GM18907 (cell line): ENCODE measurements around the gene TARBP1.
"Not testable (repeated sequence)": the region's sequence is repeated elsewhere in the genome, so short reads cannot be mapped to it uniquely, and the experiment has no call there.

ENCODE experiments used
- ATAC-seq: cut with Tn5 transposase; IDR thresholded peaks from one replicate; pipeline ENCODE4 v1.9.1; 2021; ENCODE audit warnings: mild to moderate bottlenecking, moderate library complexity; ENCODE audit not compliant: unreplicated experiment

Gene TARBP1

DNA sequence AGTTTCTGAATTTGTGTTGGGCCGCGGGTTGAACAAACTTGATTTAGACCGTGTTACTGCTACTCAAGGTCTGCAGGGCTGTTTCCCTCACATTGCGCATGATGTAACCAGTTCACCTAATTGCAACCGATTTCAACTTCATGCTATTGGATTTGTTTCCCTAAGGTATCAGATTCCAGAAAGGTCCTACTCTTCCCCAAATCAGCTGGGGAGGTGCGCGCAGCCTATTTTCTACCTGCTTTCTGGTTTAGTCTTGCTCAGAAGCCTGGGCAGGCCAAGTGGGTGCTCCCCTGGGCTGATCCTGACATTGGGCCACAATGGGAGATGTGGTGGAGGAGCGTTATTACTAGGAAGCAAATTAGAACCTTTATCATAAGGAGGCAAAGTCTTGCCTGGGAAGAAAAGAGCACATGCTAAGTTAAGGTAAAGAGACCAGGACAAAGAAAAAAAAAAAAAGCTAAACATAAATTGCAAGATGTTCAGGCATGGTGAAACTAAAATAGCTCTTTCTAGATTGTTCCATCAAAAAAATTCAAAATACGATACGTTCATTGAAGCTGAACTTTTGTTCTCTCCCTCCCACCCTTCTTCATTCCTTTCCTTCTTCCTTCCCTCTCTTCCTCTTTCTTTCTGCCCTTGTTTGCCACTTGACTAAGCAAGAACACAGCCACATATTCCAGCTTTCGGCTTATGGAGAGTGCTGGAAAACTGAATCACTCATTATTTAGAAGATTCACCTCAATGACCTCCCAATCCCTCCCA lies 28.8 kb upstream of the TARBP1 start:
- ATAC-seq, result no peak

DNA sequence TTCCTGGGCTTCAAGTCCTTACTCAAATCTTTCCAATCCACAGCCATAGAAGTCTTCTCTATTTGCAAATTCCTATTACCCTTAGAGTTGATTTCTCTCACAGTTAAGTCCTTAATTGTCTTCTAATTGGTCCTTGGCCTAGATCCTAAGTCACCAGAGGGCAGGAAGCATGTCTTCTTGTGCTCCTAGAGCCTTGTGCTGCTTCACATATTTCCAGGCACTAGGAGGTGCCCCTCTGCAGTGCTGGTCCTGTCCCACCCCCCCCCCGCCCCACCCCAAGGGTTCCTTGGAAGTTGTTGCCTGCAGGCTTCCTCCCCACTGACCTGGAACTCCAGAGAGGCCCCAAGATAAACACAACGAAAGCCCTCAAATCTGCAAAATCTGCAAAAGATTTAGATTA lies 28.1 kb upstream of the TARBP1 start:
- ATAC-seq, result no peak

DNA sequence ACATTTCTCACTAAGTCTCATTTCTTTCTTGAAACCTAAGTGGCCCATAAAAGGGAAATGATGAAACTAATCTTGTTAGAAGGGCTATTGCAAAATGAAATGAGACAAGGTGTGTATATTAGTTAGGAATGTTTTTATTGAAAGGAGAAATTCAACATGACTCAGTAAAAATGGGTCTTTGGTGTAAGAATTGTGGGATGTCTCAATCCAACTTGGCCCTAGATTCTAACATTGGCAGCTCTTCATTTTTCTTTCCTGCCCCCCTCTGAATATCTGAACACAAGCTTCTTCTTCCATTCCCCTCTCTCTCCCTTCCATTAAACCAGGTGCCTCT lies 26.8 kb upstream of the TARBP1 start:
- ATAC-seq, result no peak

DNA sequence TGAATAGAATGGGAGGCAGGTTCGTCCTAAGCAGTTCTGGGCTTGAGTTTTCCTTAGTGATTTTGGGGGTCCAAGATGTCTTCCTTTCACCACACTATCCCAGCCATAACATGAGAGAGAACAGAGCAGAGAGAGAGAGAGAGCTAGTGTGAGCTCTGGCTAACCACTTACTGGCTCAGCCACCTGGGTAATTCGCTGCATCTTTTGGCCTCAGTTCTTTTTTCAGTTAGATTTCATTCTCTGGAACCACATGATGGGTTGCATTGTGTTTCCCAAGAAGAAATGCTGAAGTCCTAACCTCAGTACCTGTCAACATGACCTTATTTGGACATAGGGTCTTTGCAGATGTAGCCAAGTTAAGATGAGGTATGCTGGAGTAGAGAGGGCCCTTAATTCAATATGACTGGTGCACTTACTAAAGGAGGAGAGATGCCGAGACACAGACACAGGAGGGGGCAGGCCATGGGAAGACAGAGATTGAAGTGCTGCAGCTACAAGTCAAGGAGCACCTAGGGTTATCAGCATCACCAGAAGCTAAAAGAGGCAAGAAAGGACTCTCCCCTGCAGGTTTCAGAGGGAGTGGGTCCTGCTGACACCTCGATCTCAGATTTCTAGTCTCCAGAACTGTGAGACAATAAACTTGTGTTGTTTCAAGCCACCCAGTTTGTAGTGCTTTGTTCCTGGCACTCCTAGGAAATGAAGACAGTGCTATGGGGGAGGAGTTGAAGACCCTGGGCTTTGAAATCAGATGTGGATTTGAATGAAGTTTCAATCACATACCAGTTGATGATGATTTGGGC lies 26.2 kb upstream of the TARBP1 start:
- ATAC-seq, result no peak

DNA sequence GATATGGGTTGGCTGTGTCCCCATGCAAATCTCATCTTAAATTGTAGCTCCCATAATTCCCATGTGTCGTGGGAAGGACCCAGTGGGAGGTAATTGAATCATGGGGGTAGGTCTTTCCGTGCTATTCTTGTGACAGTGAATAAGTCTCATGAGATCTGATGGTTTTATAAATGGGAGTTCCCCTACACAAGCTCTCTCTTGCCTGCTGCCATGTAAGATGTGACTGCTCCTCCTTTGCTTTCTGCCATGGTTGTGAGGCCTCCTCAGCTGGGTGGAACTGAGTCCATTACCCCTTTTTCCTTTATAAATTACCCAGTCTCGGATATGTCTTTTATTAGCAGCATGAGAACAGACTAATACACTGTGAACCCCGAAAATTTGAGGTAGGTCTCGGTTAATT lies 25.3 kb upstream of the TARBP1 start:
- not testable (repeated sequence) for ATAC-seq

DNA sequence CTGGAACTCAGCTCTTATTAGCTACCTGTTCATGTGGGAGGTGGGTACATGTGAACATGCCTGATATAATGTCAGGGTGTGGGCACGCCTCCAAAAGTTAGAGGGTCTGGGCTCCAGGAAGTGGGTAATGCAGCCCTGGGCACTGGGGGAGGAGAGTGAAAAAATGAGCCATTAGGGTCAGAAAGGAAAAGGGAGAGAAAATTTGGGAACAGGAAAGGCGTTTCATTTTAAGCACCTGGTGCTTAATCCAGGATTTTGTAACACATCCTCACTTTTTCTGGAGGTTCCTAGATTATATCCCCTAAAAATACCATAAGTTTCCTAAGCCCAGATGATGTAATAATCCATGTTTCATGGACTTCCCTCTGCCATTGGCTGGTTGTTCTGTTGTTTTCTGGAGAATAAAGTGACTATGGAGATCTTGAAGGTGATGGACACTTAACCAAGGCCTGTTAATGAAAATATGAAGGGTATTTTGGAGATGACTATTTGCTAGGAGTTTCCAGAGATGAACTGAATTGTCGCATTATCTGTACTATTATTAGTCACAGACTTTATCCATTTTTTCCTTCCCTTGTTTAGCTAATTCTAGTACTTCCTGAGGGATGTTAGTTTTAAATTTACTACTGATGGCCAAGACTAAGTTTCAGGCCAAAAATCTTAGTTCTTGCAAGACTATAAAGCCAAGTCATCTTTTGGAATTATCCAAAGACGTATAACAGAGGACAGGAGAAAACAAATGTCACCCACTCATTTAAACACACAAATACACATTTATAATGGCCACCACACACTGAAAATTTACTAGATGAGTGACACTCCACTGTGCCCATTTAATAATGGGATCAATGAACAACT lies 24.4 kb upstream of the TARBP1 start:
- no peak for ATAC-seq

DNA sequence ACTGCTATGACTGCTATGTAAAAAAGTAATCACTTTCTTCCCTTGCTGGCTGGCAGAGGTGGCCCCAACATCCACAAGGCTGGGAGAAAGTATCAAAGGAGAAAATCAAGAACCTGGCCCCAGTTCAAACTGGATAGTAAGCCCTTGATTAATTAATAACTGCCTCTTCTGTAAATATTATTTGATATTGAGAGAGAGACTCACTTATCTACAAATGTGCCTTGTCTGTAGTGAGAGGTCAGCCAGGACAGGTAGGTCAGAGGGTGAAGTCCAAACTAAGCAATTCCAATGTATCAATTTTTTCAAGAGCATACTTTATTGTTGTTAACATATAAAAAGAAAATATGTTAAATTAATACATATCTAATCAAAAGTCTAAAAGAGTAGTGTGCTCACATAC lies 23.8 kb upstream of the TARBP1 start:
- no peak for ATAC-seq

DNA sequence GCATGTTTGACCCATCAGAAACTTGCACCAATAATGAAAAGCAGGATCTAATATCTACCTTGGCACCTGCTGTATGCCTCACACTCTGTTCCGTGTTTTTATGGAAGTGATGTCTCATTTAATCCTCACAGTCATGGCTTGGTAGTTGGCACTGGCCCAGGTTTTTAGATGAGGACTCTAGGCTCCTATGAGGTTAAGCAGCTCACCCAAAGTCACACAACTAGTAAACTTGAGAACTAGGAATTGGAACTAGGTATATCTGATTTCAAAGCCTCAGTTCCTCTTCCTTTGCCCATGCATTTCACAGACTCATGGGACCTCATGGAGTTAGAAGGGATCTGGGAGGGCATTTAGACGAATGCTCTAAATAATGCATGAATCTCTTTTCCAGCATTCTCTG lies 21.3 kb upstream of the TARBP1 start:
- ATAC-seq, result no peak

DNA sequence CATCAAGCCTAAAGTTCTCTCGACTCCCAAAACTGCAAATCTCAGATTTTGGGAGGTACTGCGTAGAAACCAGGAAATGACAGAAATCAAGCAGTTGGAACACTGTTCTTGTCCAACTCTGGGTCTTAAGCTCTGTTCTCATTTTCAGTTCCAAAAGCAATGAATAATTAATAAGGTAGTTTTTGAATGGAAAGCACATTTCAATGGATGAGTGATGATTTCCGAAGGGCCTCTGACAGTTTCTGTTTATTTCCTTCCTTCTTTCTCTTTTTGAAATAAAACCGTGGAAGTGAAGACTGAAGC lies 20.9 kb upstream of the TARBP1 start:
- no peak for ATAC-seq

DNA sequence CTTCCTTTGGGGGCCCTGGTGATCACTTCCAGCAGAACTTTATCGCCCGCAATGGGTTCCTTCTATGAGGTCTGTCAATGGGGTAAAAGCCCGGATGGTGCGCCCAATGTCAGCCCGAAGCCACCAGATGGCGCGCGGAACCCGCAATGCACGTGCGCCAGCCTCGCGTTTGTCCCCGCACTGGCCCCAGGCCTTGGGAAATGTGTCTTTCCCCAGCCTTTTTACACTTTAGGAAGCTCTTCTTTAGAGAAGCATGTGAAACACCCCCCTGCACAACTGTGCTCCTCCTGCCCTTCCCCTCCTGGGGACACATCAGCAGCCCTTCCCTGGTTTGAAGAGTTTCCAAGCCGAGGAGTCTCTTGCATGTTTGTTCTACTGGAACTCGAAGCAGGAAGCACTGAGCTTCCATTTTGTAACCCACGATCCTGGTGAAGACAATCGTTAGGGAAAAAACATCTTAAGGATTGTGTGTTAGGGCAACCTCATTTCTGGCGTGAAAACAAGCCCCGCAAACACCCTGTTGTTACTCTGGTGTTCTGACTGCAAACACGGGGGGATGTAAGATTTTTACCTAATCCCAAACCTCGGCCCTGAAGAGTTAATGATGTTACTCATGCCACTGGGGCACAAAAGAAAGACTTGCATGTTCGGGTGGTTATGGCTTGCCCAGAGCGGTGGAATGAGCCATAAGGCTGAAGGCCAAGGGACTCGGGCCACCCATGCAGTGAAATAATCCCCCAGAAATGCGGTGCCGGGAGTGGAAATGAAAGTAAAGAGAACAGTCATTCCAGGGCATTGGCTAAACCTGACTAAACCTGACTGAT lies 20.4 kb upstream of the TARBP1 start:
- ATAC-seq, result peak; percentile 50

DNA sequence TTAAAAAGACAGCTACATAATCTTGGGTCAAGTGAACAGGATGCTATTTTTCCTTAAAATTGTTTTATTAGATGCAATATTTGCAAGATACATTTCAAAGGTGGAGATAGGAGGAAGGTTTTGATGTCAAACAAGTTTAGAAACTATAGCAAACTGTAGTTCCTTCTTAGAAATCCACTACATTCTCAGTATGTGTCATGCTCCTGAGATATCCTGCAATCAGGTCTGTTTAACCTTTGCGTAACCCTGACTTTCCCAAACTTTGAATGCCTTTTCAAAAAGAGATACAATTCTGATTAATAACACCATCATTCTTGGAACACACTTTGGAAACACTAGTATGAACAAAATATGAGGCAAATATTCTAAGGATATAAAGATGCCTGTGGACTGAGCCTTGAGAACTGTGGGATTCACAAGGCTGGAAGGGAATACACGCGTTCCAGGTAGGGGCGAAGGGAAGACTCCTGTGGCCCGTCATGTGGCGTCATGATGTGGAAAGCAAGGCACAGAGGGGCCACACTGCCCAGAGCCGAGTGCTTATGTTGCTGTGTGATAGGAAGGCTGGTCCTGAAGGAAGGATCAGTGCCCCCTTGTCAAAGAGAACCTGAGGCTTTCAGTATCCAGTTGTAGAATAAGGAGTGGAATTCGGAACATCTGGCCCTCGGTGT lies 19.6 kb upstream of the TARBP1 start:
- no peak for ATAC-seq

DNA sequence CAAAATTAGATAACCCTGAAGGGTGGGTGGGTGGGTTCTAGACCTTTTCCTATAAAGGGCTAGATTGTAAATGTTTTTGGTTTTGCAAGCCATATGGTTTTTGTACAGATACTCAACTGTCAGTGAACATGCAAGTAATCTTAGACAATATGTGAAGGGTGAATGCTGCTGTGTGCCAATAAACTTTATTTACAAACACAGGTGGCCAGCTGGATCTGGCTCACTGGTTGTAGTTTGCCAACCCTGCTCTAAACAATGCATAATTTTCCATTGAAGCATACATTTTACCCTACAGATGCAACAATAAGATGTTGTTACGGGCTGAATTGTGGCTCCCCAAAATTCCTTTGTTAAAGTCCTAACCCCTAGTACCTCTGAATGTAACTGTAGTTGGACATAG lies 18.6 kb upstream of the TARBP1 start:
- no peak for ATAC-seq

DNA sequence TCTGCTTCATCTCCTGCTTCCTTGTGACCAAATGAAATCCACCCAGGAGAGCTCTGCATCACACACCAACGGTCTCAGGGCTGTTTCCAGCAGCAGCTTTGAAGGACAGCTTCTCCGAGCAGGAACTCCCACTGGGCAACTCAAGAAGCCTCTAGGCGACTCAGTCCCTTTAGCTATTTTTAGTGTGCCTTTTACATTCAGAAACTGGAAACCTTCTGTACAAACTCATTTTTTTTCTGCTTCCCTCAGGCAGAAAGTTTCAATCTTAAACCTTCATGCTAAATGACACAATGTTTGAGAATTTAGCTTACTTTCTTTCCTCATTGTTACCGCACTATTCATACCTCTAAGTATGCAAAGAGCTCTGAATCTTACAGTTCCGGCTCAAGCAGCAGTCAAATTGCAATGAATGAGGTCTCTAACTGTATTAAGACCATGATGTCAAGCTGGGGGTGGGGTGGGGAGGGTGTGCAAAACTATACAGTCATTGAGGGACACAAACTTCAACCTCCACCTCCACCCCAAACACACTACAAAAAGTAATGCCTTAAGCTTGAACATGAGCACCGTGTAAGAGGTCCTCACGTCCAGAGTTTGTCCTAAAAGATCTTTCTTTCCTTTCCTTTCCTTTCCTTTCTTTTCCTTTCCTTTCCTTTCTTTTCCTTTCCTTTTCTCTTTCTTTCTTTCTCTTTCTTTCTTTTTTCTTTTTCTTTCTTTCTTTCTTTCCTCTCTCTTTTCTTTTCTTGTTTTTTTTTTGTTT lies 16.4 kb upstream of the TARBP1 start:
- peak; percentile 83 for ATAC-seq

DNA sequence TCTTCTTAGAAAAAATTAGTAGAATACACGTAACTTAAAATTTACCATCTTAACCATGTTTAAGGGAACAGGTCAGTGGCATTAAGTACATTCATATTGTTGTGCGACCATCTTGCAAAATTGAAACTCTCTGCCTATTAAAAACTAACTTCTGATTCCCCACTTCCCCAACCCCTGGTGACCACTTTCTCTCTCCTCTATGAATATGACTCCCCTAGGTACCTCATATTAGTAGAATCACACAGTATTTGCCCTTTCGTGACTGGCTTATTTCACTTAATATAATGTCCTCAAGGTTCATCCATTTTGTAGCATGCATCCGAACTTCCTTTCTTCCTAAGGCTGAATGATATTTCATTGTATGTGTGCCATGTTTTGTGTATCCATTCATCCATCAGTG lies 15.1 kb upstream of the TARBP1 start:
- no peak for ATAC-seq

DNA sequence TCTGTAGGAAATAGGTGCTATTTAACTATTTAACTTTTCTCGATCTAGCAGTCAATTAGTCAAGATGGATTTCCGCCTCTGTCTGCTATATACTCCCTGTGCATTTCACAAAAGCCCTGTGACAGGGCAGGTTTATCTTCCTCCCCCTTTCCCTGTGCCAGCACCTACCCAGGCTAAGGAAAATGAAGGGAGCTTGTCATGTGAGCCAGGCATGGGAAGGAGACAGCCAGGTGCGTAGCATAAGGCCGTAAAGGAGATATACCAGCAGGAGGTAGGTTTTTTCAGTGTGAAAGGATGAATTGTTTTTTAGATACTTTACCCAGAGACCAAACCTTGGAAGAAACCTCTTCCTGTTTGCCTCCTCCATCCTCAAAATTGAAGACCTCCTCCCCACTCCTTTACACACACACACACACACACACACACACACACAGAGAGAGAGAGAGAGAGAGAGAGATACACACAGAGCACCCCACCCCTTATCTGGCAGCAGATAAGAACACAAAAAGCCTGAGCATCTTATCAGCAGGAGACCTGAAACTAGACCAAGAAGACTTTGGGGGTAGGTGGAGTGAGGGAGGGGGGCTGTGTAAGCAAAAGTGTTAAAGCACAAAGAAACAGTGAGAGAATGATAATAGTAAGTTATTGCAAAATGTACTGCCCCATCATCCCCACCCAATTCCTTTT lies 12.0 kb upstream of the TARBP1 start:
- ATAC-seq, result no peak

DNA sequence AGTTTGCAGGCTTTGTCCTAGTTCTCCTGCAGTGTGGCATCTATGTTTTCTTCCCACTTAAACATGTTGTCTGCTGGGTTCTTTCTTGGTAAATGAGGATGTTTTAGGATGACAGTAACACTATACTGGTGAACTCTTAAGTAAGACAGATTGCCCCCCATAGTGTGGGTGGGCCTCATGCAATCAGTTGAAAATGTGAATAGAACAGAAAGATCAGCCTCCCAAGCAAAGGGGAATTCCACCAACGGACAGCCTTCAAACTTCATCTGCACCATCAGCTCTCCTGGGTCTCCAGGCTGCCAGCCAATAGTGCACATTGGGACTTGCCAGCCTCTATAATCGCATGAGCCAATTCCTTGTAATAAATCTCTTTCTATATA lies 10.7 kb upstream of the TARBP1 start:
- no peak for ATAC-seq

DNA sequence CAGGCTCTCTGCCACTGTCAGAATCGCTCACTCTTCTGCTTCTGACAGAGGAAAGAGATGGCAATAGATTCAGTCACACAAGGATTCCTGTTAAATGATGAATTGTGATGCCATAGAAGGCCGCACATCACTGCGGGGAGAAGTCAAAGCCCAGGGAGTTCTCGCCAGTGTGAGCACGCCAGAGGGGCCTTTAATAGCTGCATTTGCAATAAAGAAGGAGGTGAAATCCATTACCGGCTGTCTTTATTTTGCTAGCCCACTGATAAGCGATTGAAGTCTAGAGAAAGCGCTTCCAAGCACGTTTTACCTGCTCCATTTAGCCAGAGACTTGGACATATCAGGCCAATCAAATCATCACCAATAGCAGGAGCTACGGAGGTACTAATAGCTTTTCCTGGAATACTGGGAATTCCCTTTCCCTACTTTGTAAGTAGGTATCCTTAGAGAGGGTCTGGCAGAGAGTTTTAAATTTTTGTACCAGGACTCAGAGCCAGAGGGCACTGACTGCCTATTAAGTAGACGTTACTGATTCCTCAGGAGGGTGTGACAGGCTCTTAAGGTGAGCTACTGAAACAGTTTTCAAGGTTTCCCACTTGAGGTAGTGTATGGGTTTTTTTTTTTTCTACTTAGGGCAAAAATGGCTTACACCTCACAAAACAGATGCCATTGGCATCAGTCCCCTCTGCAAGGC lies 10.2 kb upstream of the TARBP1 start:
- ATAC-seq, result no peak
